ENCODE measurements around the gene PANK4. TPM values are rescaled to one million over a fixed set of nuclear protein-coding genes. Genes with fewer than 3 reads are reported as not detected.
A peak's percentile ranks its signal among the peaks of the same experiment; 100 is the strongest.

Gene PANK4
- total RNA-seq, 1 experiment from 2014 or later, result 62.5 TPM

DNA sequence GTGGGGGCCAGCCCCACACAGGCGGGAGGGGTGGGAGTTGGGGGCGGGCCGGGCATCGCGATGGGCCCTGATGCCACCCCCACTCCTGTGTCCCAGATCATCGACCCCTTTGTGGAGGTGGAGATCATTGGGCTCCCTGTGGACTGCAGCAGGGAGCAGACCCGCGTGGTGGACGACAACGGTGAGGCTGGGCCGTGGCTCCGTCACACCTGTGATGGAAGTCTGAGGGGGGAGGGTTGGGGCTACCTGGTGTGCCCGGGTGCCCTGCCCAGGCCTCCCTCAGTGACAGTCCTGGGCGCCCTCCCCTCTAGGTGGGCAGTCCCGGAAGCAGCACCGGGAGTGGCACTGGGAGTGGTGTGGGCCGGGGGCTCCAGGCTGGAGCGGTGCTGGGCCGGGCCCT is 27.7 kb downstream of the PANK4 start:
- no peaks in the 10 kb centered on the region for H3K36me3 ChIP-seq (replicated peaks; ENCODE audit: control insufficient read depth, insufficient read depth, low read length)
- DNase-seq, result peak; percentile 64
- no peak overlapping the region for H3K4me3 ChIP-seq (ENCODE audit: insufficient read depth, low read depth, low read length)
- H3K27me3 ChIP-seq (ENCODE audit: control insufficient read depth, insufficient read depth, low read length), result no peaks in the 10 kb centered on the region

DNA sequence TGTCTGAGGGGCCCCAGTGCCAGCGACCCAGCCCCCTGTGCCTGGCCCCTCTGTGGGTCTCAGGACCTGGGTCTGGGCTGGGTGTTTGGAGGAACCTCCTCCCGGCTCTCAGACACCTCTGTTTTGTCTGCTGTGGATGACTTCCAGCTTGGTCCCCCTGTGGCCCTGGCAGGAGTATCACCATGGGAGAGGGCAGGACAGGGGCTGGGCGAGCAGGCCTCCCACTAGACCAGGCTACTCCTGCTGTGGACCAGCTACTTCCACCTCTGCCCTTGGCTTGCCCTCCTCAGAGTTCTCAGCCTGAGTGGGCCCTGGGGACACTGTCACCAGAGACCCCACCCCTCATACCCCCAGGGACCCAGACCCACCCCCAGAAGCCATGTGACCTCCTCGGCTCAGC is 28.5 kb downstream of the PANK4 start:
- DNase-seq, result peak; percentile 61
- H3K36me3 ChIP-seq (replicated peaks; ENCODE audit: control insufficient read depth, insufficient read depth, low read length), result no peaks in the 10 kb centered on the region
- H3K27me3 ChIP-seq (ENCODE audit: control insufficient read depth, insufficient read depth, low read length), result no peaks in the 10 kb centered on the region
- no peak overlapping the region for H3K4me3 ChIP-seq (ENCODE audit: insufficient read depth, low read depth, low read length)

DNA sequence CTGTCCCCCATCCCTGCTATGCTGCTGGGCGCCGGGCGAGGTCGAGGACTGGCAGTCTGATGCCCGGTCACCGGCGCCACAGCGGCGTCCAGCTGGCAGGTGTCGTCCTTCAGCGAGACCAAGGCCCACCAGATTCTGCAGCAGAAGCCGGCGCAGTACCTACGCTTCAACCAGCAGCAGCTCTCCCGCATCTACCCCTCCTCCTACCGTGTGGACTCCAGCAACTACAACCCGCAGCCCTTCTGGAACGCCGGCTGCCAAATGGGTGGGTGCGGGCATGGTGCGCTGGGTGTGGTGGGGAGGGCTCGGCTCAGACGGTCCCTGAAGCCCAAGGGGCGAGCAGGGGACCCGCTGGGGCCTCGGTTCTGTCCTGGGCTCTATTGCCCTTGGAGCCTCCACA is 29.6 kb downstream of the PANK4 start:
- Histone ChIP-seq H3K36me3 (replicated peaks; ENCODE audit: control insufficient read depth, insufficient read depth, low read length) (no peaks in the 10 kb centered on the region), H3K27me3 (ENCODE audit: control insufficient read depth, insufficient read depth, low read length) (no peaks in the 10 kb centered on the region), H3K4me3 (ENCODE audit: insufficient read depth, low read depth, low read length) (no peak overlapping the region)
- DNase-seq, result peak; percentile 63

DNA sequence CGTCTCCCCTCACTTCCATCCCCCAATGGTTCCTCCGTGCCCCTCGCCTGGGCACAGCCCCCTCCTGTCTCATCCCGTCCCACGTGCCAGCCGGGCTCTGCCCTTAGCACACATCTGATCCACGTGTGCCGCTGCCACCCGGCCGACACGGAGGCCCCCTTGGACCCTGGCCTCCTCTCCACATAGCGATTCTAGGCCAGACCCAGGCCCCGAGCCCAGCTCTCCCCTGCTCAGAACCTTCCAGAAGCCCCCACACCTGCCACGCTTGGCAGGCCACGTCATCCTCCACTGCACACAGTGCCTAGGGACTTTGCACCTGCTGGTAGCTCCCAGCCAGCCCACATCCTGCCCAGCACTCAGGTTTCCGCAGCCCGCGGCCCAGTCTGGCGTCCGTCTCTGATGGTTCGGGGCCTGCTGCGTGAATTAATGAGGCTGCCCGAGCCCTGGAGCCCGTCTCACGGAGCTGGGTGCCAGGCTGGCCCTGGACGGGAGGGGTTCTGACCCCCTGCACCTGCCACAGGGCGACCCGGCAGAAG is 30.2 kb downstream of the PANK4 start:
- peak; percentile 64 for DNase-seq
- no peaks in the 10 kb centered on the region for H3K36me3 ChIP-seq (replicated peaks; ENCODE audit: control insufficient read depth, insufficient read depth, low read length)
- no peaks in the 10 kb centered on the region for H3K27me3 ChIP-seq (ENCODE audit: control insufficient read depth, insufficient read depth, low read length)
- H3K4me3 ChIP-seq (ENCODE audit: insufficient read depth, low read depth, low read length), result no peak overlapping the region

DNA sequence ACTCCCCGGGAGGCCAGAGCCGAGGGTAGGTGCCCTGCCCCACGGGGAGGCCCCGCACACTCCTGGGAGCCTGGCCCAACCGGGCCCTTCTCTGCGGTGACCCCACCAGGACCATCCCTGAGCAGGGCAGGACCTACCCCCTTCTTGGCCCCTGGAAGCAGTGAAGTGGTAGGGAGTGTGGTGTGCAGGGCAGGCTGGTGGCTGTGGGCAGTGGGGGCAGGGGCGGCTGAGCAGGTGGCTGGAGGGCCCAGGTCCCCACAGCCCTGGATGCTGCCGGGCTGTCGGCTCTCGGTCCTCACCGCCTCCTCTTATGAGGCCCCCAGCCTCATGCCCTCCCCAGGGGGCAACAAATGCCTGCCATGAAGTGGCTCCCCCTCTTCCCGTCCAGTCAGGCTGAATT is 30.9 kb downstream of the PANK4 start:
- Histone ChIP-seq H3K36me3 (replicated peaks; ENCODE audit: control insufficient read depth, insufficient read depth, low read length) (no peaks in the 10 kb centered on the region), H3K27me3 (ENCODE audit: control insufficient read depth, insufficient read depth, low read length) (no peaks in the 10 kb centered on the region), H3K4me3 (ENCODE audit: insufficient read depth, low read depth, low read length) (no peak overlapping the region)
- DNase-seq, result peak; percentile 70

DNA sequence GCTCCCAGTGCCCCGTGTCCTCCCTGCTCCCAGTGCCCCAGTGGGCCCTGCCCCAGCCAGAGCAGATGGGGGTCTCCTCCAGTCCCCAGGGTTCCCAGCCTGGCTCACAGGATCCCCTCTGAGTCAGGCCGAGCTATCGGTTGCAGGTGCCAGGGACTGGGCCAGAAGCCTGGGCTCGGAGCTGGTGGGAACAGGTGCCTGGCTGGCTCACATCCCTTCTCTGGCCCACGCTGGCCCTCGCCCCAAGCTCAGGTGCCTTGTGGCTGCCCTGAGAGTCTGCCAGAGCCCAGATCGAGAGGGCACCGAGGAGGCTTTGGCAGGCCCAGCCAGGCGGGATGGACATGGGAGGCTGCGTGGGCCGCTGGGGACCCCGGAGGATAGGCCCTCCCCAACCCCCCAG is 31.4 kb downstream of the PANK4 start:
- Histone ChIP-seq H3K36me3 (replicated peaks; ENCODE audit: control insufficient read depth, insufficient read depth, low read length) (no peaks in the 10 kb centered on the region), H3K4me3 (ENCODE audit: insufficient read depth, low read depth, low read length) (no peak overlapping the region), H3K27me3 (ENCODE audit: control insufficient read depth, insufficient read depth, low read length) (no peaks in the 10 kb centered on the region)
- DNase-seq, result no peak

DNA sequence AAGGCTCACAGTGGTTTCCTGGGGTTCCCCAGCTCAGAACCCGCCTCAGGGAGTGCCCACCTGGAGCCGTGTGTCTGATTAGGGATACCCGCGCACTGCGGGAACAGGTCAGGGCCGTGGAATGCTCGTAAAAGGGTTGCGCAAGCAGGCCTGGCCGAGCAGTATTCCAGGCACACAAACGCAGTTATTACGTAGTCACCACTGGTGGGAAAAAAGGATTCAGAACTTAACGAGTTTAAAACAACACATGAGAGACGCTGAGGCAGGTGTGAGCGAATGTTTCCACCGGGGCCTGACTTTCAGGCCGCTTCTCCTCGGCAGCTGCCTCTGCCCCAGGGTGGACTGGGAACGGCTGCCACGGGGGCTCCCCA is 32.1 kb downstream of the PANK4 start:
- H3K36me3 ChIP-seq (replicated peaks; ENCODE audit: control insufficient read depth, insufficient read depth, low read length), result no peaks in the 10 kb centered on the region
- DNase-seq, result no peak
- no peak overlapping the region for H3K4me3 ChIP-seq (ENCODE audit: insufficient read depth, low read depth, low read length)
- H3K27me3 ChIP-seq (ENCODE audit: control insufficient read depth, insufficient read depth, low read length), result no peaks in the 10 kb centered on the region

DNA sequence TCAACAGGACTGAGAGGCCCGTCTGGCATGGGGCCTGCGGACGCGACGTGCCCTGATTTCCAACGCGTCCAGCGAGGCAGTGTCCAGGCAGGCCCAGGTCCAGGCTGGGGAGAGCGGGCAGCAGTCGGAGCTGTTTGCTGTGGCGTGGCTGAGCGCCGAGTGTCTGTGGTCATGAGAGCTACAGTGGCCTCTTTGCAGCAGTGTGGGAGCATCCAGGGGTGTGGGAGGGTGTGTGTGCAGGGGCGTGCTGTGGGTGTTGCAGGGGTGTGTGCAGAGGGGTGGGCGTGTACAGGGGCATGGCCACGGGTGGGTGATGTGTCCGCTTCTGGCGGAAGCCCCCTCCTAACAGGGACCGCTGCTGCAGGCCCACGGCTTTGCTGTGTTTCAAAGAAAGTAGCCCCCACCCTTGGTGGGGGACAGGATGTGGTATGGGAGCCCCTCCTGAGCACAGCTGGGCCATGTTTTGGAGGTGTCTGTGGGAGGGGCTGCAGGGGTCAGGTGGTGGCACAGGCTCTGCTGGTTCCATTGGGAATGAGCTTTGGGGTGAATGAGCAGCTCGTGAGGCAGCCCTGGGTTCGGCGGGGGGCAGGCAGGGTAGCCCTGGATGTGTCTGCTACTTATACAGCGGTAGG is 32.6 kb downstream of the PANK4 start:
- DNase-seq, result no peak
- Histone ChIP-seq H3K36me3 (replicated peaks; ENCODE audit: control insufficient read depth, insufficient read depth, low read length) (no peaks in the 10 kb centered on the region), H3K4me3 (ENCODE audit: insufficient read depth, low read depth, low read length) (no peak overlapping the region), H3K27me3 (ENCODE audit: control insufficient read depth, insufficient read depth, low read length) (no peaks in the 10 kb centered on the region)

DNA sequence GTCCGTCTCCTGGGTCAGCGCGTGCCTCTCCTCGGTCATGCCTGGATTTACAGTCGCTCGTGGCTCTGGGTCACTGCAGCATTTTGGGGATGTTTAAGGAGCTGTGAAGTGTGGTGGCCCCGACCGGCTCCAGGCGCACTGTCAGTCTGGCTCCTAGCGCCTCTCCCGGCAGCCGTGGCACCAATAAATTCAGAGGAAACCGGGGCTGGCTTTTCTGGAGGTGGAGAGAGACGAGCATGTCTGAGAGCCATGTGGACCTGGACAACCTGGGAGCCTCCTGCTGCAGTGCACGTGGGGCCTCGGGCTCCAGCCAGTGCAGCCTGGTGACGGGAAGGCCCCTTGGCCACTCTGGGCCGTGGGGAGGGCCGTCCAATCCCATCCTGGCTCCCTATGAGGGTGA is 33.2 kb downstream of the PANK4 start:
- no peaks in the 10 kb centered on the region for H3K27me3 ChIP-seq (ENCODE audit: control insufficient read depth, insufficient read depth, low read length)
- DNase-seq, result peak; percentile 71
- no peaks in the 10 kb centered on the region for H3K36me3 ChIP-seq (replicated peaks; ENCODE audit: control insufficient read depth, insufficient read depth, low read length)
- no peak overlapping the region for H3K4me3 ChIP-seq (ENCODE audit: insufficient read depth, low read depth, low read length)

DNA sequence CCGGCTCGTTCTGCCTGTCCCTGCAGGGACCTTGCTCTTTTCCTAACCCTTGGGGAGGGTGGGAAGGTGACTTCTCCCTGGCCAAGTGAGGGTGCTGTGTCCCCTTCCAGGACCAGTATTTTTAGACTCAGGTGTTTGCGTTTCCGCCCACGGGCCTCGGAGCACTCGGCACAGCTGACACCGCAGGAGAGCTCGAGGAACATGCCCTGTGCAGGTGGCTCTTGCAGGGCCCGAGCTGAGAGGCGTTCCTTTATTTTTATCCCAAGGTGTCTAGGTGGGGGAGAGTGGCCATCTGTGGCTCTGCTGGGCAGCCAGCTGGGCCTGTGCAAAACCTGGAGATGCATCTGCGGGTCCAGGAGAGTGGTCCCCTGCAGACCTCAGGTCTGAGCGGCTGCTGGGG is 34.3 kb downstream of the PANK4 start:
- DNase-seq, result peak; percentile 69
- Histone ChIP-seq H3K36me3 (replicated peaks; ENCODE audit: control insufficient read depth, insufficient read depth, low read length) (no peaks in the 10 kb centered on the region), H3K27me3 (ENCODE audit: control insufficient read depth, insufficient read depth, low read length) (no peaks in the 10 kb centered on the region), H3K4me3 (ENCODE audit: insufficient read depth, low read depth, low read length) (no peak overlapping the region)

DNA sequence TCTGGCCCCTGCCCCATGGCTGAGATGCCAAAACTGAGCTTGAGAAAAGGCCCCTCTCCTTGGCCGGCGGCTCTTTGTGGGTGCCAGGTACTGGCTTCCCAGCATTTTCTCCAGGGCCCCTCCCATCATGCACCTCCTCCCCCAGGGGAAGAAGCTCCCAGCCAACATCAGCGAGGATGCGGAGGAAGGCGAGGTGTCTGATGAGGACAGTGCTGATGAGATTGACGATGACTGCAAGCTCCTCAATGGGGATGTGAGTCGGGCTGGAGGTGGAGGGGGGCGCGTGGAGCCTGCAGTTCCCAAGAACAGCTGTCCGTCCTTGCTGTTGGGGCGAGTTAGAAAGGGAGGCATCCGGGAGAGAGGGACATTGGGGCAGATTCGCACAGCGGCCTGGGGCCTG is 36.8 kb downstream of the PANK4 start:
- Histone ChIP-seq H3K27me3 (ENCODE audit: control insufficient read depth, insufficient read depth, low read length) (no peaks in the 10 kb centered on the region), H3K36me3 (replicated peaks; ENCODE audit: control insufficient read depth, insufficient read depth, low read length) (no peaks in the 10 kb centered on the region), H3K4me3 (ENCODE audit: insufficient read depth, low read depth, low read length) (no peak overlapping the region)
- DNase-seq, result peak; percentile 68

DNA sequence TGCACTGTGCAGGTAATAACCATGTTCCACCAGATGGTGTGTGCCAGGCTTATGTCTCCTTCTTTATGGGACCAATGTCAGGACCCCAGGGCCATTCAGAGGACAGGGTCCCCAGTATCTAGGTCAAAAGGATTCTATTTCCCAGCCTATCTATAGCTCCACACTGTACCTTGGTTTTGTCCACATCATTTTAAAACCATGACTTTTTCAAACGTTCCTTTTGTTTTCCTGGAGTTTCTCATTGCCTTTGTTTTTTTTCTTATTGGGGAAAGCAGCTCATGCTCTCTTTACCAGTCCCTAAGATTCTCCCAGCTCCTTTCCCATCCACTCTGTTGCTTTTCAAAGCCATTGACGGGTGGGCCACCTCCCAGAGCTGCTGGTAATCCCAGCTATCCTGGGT is 37.7 kb downstream of the PANK4 start:
- no peaks in the 10 kb centered on the region for H3K27me3 ChIP-seq (ENCODE audit: control insufficient read depth, insufficient read depth, low read length)
- no peak overlapping the region for H3K4me3 ChIP-seq (ENCODE audit: insufficient read depth, low read depth, low read length)
- DNase-seq, result no peak

DNA sequence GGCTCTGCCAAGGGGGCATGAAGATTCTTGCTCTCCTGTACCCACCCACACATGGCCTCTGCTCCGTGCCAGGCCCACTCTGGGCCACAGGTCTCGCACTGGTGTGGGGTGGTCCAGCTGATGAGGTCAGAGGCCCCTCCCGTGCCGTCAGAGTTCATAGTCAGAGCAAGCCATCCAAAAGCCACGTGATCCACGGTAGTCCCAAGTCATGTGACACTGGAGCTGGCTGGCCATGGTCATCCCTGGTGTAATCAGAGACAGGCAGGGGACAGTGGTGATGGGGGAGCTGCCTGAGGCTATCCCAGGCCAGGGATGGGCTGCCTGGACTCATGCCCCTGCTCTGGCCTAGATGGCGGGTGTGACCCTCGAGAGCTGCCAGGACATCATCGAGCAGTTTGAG is 39.8 kb downstream of the PANK4 start:
- H3K4me3 ChIP-seq (ENCODE audit: insufficient read depth, low read depth, low read length), result no peak overlapping the region
- H3K27me3 ChIP-seq (ENCODE audit: control insufficient read depth, insufficient read depth, low read length), result no peaks in the 10 kb centered on the region
- DNase-seq, result no peak
- H3K36me3 ChIP-seq (replicated peaks; ENCODE audit: control insufficient read depth, insufficient read depth, low read length), result no peaks in the 10 kb centered on the region

More for the DNA sequence above, 37.7 kb downstream of the PANK4 start:
- H3K36me3 ChIP-seq (replicated peaks; ENCODE audit: control insufficient read depth, insufficient read depth, low read length), result no peaks in the 10 kb centered on the region

DNA sequence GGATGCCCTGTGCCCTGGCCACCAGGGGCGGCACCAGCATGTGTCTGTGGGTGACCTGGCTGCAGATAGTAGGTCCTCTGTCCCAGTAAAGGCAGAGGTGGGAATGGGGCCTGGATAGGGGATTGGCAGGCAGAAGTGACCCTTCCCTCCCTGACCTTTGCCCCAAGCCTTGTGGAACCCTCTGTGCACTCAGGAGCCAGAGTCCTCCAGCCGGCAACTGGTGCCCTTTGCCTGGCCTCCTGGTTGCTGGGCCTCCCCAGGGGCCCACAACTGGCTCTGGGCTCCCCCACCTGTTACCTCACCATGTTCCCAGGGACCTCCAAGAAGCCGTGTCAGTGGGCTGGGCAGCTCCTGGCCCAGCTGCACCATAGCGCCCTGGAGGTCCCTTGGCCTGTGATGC is 40.4 kb downstream of the PANK4 start:
- Histone ChIP-seq H3K4me3 (ENCODE audit: insufficient read depth, low read depth, low read length) (no peak overlapping the region), H3K36me3 (replicated peaks; ENCODE audit: control insufficient read depth, insufficient read depth, low read length) (no peaks in the 10 kb centered on the region), H3K27me3 (ENCODE audit: control insufficient read depth, insufficient read depth, low read length) (no peaks in the 10 kb centered on the region)
- no peak for DNase-seq

DNA sequence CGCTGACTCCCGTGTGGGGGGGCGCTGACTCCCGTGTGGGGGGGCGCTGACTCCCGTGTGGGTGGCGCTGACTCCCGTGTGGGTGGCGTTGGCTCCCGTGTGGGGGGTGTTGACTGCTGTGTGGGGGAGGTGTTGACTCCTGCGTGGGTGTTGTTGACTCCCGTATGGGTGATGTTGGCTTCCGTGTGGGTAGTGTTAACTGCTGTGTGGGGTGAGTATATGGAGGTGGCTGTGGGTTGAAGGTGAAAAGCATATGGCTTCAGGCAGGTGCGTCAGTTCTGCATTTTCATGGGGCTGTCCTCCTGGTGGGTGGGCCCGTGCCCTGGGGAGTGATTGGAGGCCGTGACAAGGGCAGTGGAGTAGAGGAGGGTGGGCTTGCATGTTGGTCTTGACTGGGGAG is 42.4 kb downstream of the PANK4 start:
- Histone ChIP-seq H3K4me3 (ENCODE audit: insufficient read depth, low read depth, low read length) (no peak overlapping the region), H3K27me3 (ENCODE audit: control insufficient read depth, insufficient read depth, low read length) (no peaks in the 10 kb centered on the region), H3K36me3 (replicated peaks; ENCODE audit: control insufficient read depth, insufficient read depth, low read length) (no peaks in the 10 kb centered on the region)
- no peak for DNase-seq

DNA sequence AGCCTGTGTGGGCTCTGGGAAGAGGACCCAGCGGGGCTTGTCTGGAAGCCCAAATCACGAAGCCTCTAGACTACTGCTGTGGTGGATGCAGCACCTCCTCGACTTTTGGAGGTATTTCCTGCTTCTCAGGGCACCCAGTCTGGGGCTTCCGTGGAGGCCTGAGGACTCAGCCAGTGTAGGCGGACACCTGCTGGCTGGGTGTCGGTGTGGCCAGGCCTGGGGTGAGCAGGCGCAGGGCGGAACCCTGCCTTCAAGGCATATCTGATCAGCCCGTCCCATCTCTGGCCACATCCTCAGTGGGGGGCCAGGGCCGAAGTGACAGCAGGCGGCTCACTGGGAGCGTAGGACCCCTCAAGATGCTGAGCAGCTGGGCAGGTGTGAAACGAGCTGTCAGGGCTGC is 43.4 kb downstream of the PANK4 start:
- no peak for DNase-seq
- no peaks in the 10 kb centered on the region for H3K36me3 ChIP-seq (replicated peaks; ENCODE audit: control insufficient read depth, insufficient read depth, low read length)
- H3K4me3 ChIP-seq (ENCODE audit: insufficient read depth, low read depth, low read length), result no peak overlapping the region
- H3K27me3 ChIP-seq (ENCODE audit: control insufficient read depth, insufficient read depth, low read length), result no peaks in the 10 kb centered on the region
